ENCODE measurements around the gene HORMAD2. TPM values are rescaled to one million over a fixed set of nuclear protein-coding genes. Genes with fewer than 3 reads are reported as not detected.

The HORMAD2 gene
- total RNA-seq, 2 donors from 2014 or later = 6.9 TPM; not detected in 1

GRCh38 chr22:30116362-30117117, 36.3 kb downstream of the HORMAD2 start:
- H3K4me1 ChIP-seq (replicated peaks) = no peaks in the 10 kb centered on the region
- intact Hi-C loops (cut with DNase I) = no loop called here
- H3K27ac ChIP-seq = no peak overlapping the region
- WGBS = 64% methylated on average over 1 of the region's 1 CpG
- no peaks in the 10 kb centered on the region for H3K9me3 ChIP-seq
- H3K27me3 ChIP-seq (replicated peaks; ENCODE audit: insufficient read depth) = no peaks in the 10 kb centered on the region
- no peaks in the 10 kb centered on the region for H3K36me3 ChIP-seq
- TF ChIP-seq CTCF (IDR thresholded peaks at IDR 0.05) (no peak), POLR2AphosphoS5 (IDR thresholded peaks at IDR 0.05) (no peak), POLR2A (IDR thresholded peaks at IDR 0.05) (no peak)
- DNase-seq (ENCODE audit: low spot score) = no peak
- no peak overlapping the region for H3K4me3 ChIP-seq

- no peak for DNase-seq (ENCODE audit: low spot score)
- WGBS = 98% methylated on average over 3 of the region's 3 CpGs
- H3K27me3 ChIP-seq (replicated peaks; ENCODE audit: insufficient read depth) = no peaks in the 10 kb centered on the region
- no peak overlapping the region for H3K27ac ChIP-seq
- no peaks in the 10 kb centered on the region for H3K4me1 ChIP-seq (replicated peaks)
- TF ChIP-seq POLR2AphosphoS5 (IDR thresholded peaks at IDR 0.05) (no peak), CTCF (IDR thresholded peaks at IDR 0.05) (no peak), POLR2A (IDR thresholded peaks at IDR 0.05) (no peak)
- intact Hi-C loops (cut with DNase I) = no loop called here
- no peak overlapping the region for H3K4me3 ChIP-seq
- no peaks in the 10 kb centered on the region for H3K9me3 ChIP-seq
- no peaks in the 10 kb centered on the region for H3K36me3 ChIP-seq
Observed at GRCh38 chr22:30117256-30117655, 37.0 kb downstream of the HORMAD2 start.

- TF ChIP-seq CTCF (IDR thresholded peaks at IDR 0.05) (no peak), POLR2AphosphoS5 (IDR thresholded peaks at IDR 0.05) (no peak), POLR2A (IDR thresholded peaks at IDR 0.05) (no peak)
- 94% methylated on average over 2 of the region's 2 CpGs for WGBS
- no peaks in the 10 kb centered on the region for H3K9me3 ChIP-seq
- DNase-seq (ENCODE audit: low spot score) = no peak
- H3K27me3 ChIP-seq (replicated peaks; ENCODE audit: insufficient read depth) = no peaks in the 10 kb centered on the region
- intact Hi-C loops (cut with DNase I) = no loop called here
- H3K4me1 ChIP-seq (replicated peaks) = no peaks in the 10 kb centered on the region
- H3K4me3 ChIP-seq = no peak overlapping the region
- H3K36me3 ChIP-seq = no peaks in the 10 kb centered on the region
- H3K27ac ChIP-seq = no peak overlapping the region
Observed at GRCh38 chr22:30118291-30118690, 38.0 kb downstream of the HORMAD2 start.

- no peak for DNase-seq (ENCODE audit: low spot score)
- Histone ChIP-seq H3K4me1 (replicated peaks) (no peaks in the 10 kb centered on the region), H3K27ac (no peak overlapping the region), H3K27me3 (replicated peaks; ENCODE audit: insufficient read depth) (no peaks in the 10 kb centered on the region), H3K9me3 (no peaks in the 10 kb centered on the region), H3K4me3 (no peak overlapping the region), H3K36me3 (no peaks in the 10 kb centered on the region)
- intact Hi-C loops (cut with DNase I) = no loop called here
- 32% methylated on average over 6 of the region's 6 CpGs for WGBS
- TF ChIP-seq POLR2AphosphoS5 (IDR thresholded peaks at IDR 0.05) (no peak), POLR2A (IDR thresholded peaks at IDR 0.05) (no peak), CTCF (IDR thresholded peaks at IDR 0.05) (no peak)
Observed at GRCh38 chr22:30121960-30122359, 41.7 kb downstream of the HORMAD2 start.

GRCh38 chr22:30123463-30123862, 43.2 kb downstream of the HORMAD2 start:
- Histone ChIP-seq H3K4me1 (replicated peaks) (no peaks in the 10 kb centered on the region), H3K27me3 (replicated peaks; ENCODE audit: insufficient read depth) (no peaks in the 10 kb centered on the region), H3K4me3 (no peak overlapping the region), H3K27ac (no peak overlapping the region), H3K9me3 (no peaks in the 10 kb centered on the region), H3K36me3 (no peaks in the 10 kb centered on the region)
- DNase-seq (ENCODE audit: low spot score) = no peak
- intact Hi-C loops (cut with DNase I) = no loop called here
- 97% methylated on average over 1 of the region's 1 CpG for WGBS
- TF ChIP-seq CTCF (IDR thresholded peaks at IDR 0.05) = no peak
- no peak for TF ChIP-seq POLR2A (IDR thresholded peaks at IDR 0.05)
- TF ChIP-seq POLR2AphosphoS5 (IDR thresholded peaks at IDR 0.05) = no peak

Measured in prostate gland (tissue), 2 donors.